H1 (cell line): ENCODE data around the gene ENTR1. TPM values are rescaled to one million over a fixed set of nuclear protein-coding genes. Genes with fewer than 3 reads are reported as not detected.

ENCODE experiments used
- CTCF ChIA-PET: fragments of 300-600 bp; sonication (Branson Sonifier 250); formaldehyde crosslinking; loops from one replicate; lab custom pipeline; 2021; ENCODE audit not compliant: partially characterized antibody; lab: Charles Lee
- POLR2A ChIA-PET: fragments of 300-600 bp; sonication (Branson Sonifier 250); formaldehyde crosslinking; loops from one replicate; lab custom pipeline; 2021; ENCODE audit warnings: inconsistent platforms; ENCODE audit not compliant: partially characterized antibody; lab: Charles Lee
- DNase-seq, 2 experiments: peaks; one replicate each; pipeline versions ENCODE4 v3.0.0 to v3.0.0-alpha.2; 2010 to 2022; ENCODE audit warnings: low spot score in 2 of 2, low read depth in 1 of 2, mixed read lengths in 1 of 2
- FAIRE-seq: peaks from 2 replicates; lab custom pipeline; 2011; peaks lifted over from hg19 to GRCh38; lab: Jason Lieb, UNC
- H2AFZ ChIP-seq: 2 replicates; pipeline ENCODE4 v1.8.1; 2012; ENCODE audit warnings: low read length, inconsistent platforms
- H2AK5ac ChIP-seq: 2 replicates; pipeline ENCODE4 v1.6.1; 2013; ENCODE audit warnings: low read depth, low read length
- H2BK120ac ChIP-seq: replicated peaks from 2 replicates; pipeline ENCODE3; 2013; ENCODE audit warnings: low read depth, low read length, inconsistent platforms
- H2BK12ac ChIP-seq: 2 replicates; pipeline ENCODE4 v1.6.1; 2013; ENCODE audit warnings: low read depth, low read length
- H2BK15ac ChIP-seq: 2 replicates; pipeline ENCODE4 v1.6.1; 2013; ENCODE audit warnings: low read length
- H2BK20ac ChIP-seq: 2 replicates; pipeline ENCODE4 v1.6.1; 2013; ENCODE audit warnings: low read length
- H2BK5ac ChIP-seq: 2 replicates; pipeline ENCODE4 v1.6.1; 2013; ENCODE audit warnings: low read depth, low read length
- H3K14ac ChIP-seq: 2 replicates; pipeline ENCODE4 v1.6.1; 2013; ENCODE audit warnings: inconsistent platforms; ENCODE audit not compliant: insufficient read length
- H3K18ac ChIP-seq: 2 replicates; pipeline ENCODE4 v1.6.1; 2013; ENCODE audit warnings: low read length; ENCODE audit errors: extremely low read depth
- H3K23ac ChIP-seq: 2 replicates; pipeline ENCODE4 v1.6.1; 2013; ENCODE audit warnings: inconsistent platforms; ENCODE audit not compliant: insufficient read length
- H3K23me2 ChIP-seq: 2 replicates; pipeline ENCODE4 v1.6.1; 2013; ENCODE audit warnings: low read depth, low read length
- H3K27ac ChIP-seq: 2 replicates; pipeline ENCODE4 v1.6.1; 2011; ENCODE audit warnings: low read depth, low read length, inconsistent platforms
- H3K27me3 ChIP-seq, 4 experiments: replicated peaks in 1 of 4; 1 replicate in 1 of 4; 2 replicates in 3 of 4; pipeline versions ENCODE4 v1.6.1 to v1.8.1; 2011 to 2013; ENCODE audit warnings: low read length in 3 of 4, mild to moderate bottlenecking in 3 of 4, inconsistent platforms in 2 of 4, mixed read lengths in 2 of 4, moderate library complexity in 1 of 4; ENCODE audit not compliant: control insufficient read depth in 3 of 4, insufficient read depth in 3 of 4; ENCODE audit errors: extremely low read depth in 1 of 4
- H3K36me3 ChIP-seq, 4 experiments: 2 replicates each; pipeline versions ENCODE4 v1.6.1 to v1.8.1; 2011 to 2013; ENCODE audit warnings: mild to moderate bottlenecking in 4 of 4, low read length in 3 of 4, moderate library complexity in 2 of 4, control low read depth in 1 of 4, inconsistent platforms in 1 of 4; ENCODE audit not compliant: insufficient read depth in 4 of 4, control insufficient read depth in 2 of 4
- H3K4ac ChIP-seq: replicated peaks from 2 replicates; pipeline ENCODE3; 2013; ENCODE audit warnings: low read length, low read depth, mixed read lengths, inconsistent platforms; ENCODE audit not compliant: insufficient read length
- H3K4me1 ChIP-seq, 4 experiments: replicated peaks in 1 of 4; 1 replicate in 1 of 4; 2 replicates in 3 of 4; pipeline versions ENCODE4 v1.6.1 to v1.8.1; 2011 to 2013; ENCODE audit warnings: low read length in 3 of 4, inconsistent platforms in 2 of 4, mixed read lengths in 1 of 4; ENCODE audit not compliant: insufficient read depth in 4 of 4, control insufficient read depth in 3 of 4
- H3K4me2 ChIP-seq, 2 experiments: 2 replicates each; pipeline versions ENCODE4 v1.6.1 to v1.8.1; 2011 to 2013; ENCODE audit warnings: low read depth in 2 of 2, low read length in 2 of 2, control low read depth in 1 of 2, inconsistent platforms in 1 of 2, mild to moderate bottlenecking in 1 of 2; ENCODE audit not compliant: insufficient read depth in 1 of 2
- H3K4me3 ChIP-seq, 4 experiments: fragments of 200-600, 300-600 bp in 1 of 4; sonication (generic), shearing (Covaris generic), sonication (Bioruptor Twin) in 1 of 4; 2 replicates each; pipeline versions ENCODE4 v1.5.1 to v1.8.1; 2011 to 2016; ENCODE audit warnings: low read length in 4 of 4, low read depth in 3 of 4, control low read depth in 2 of 4, inconsistent platforms in 2 of 4, mild to moderate bottlenecking in 2 of 4, mixed read lengths in 1 of 4, moderate library complexity in 1 of 4; ENCODE audit not compliant: insufficient read depth in 2 of 4; ENCODE audit errors: extremely low read depth in 1 of 4
- H3K56ac ChIP-seq: replicated peaks from 2 replicates; pipeline ENCODE3; 2013; ENCODE audit warnings: low read depth, mild to moderate bottlenecking, mixed read lengths, low read length, inconsistent platforms; ENCODE audit not compliant: insufficient read length
- H3K79me1 ChIP-seq: 2 replicates; pipeline ENCODE4 v1.6.1; 2013; ENCODE audit warnings: low read depth, low read length, control low read depth
- H3K79me2 ChIP-seq, 2 experiments: 2 replicates each; pipeline versions ENCODE4 v1.6.1 to v1.8.1; 2012 to 2013; ENCODE audit warnings: low read length in 2 of 2, mild to moderate bottlenecking in 2 of 2, inconsistent platforms in 1 of 2; ENCODE audit not compliant: insufficient read depth in 2 of 2, control insufficient read depth in 1 of 2
- H3K9ac ChIP-seq, 4 experiments: replicated peaks in 1 of 4; 1 replicate in 1 of 4; 2 replicates in 3 of 4; pipeline versions ENCODE4 v1.6.1 to v1.8.1; 2011 to 2013; ENCODE audit warnings: low read depth in 3 of 4, low read length in 3 of 4, control low read depth in 2 of 4, mild to moderate bottlenecking in 2 of 4, moderate library complexity in 2 of 4, inconsistent platforms in 1 of 4; ENCODE audit errors: extremely low read depth in 1 of 4
- H3K9me3 ChIP-seq, 2 experiments: 2 replicates each; pipeline versions ENCODE4 v1.6.1 to v1.8.1; 2012 to 2013; ENCODE audit warnings: mild to moderate bottlenecking in 2 of 2, moderate library complexity in 2 of 2, control low read depth in 1 of 2, inconsistent platforms in 1 of 2, low read depth in 1 of 2, low read length in 1 of 2, mixed read lengths in 1 of 2; ENCODE audit not compliant: insufficient read depth in 2 of 2
- H4K20me1 ChIP-seq, 2 experiments: replicated peaks in 1 of 2; 2 replicates each; pipeline versions ENCODE3 to v1.8.1; 2011 to 2013; ENCODE audit warnings: inconsistent platforms in 2 of 2, low read length in 2 of 2, mild to moderate bottlenecking in 1 of 2; ENCODE audit not compliant: insufficient read depth in 2 of 2, control insufficient read depth in 1 of 2
- H4K5ac ChIP-seq: 2 replicates; pipeline ENCODE4 v1.6.1; 2013; ENCODE audit warnings: low read length, low read depth, mixed read lengths, inconsistent platforms; ENCODE audit not compliant: insufficient read length
- H4K8ac ChIP-seq: 2 replicates; pipeline ENCODE4 v1.8.0; 2013; ENCODE audit warnings: mild to moderate bottlenecking, moderate library complexity, low read length, inconsistent platforms; ENCODE audit not compliant: insufficient read depth; ENCODE audit errors: extremely low read depth
- H4K91ac ChIP-seq: replicated peaks from 2 replicates; pipeline ENCODE3; 2013; ENCODE audit warnings: low read length, mixed read lengths, inconsistent platforms; ENCODE audit not compliant: insufficient read length
- CBX5 ChIP-seq: fragments of 300-800, 300-1000 bp; sonication (generic); IDR thresholded peaks from 2 replicates; pipeline ENCODE4 v1.7.1; 2016; ENCODE audit warnings: antibody characterized with exemption, low read length, low read depth
- CREB1 ChIP-seq: IDR thresholded peaks from 2 replicates; pipeline ENCODE4 v1.6.1; 2012; ENCODE audit warnings: inconsistent platforms
- EGR1 ChIP-seq: IDR thresholded peaks from 2 replicates; pipeline ENCODE4 v1.6.1; 2011; ENCODE audit warnings: low read depth, low read length, borderline replicate concordance
- JUND ChIP-seq: IDR thresholded peaks from 2 replicates; pipeline ENCODE4 v1.6.1; 2011; ENCODE audit warnings: mild to moderate bottlenecking, improper control_type of control experiment, low read length
- RAD21 ChIP-seq, 2 experiments: IDR thresholded peaks in 1 of 2; conservative IDR thresholded peaks in 1 of 2; 2 replicates each; pipeline ENCODE4 v1.6.1; 2011; ENCODE audit warnings: low read depth in 2 of 2, low read length in 2 of 2, improper control_type of control experiment in 1 of 2, inconsistent platforms in 1 of 2, mild to moderate bottlenecking in 1 of 2, moderate library complexity in 1 of 2
- RBBP5 ChIP-seq: IDR thresholded peaks from 2 replicates; pipeline ENCODE4 v1.7.1; 2012; ENCODE audit warnings: low read depth, mild to moderate bottlenecking, inconsistent platforms, low read length, moderate library complexity, borderline replicate concordance
- RFX5 ChIP-seq: IDR thresholded peaks from 2 replicates; pipeline ENCODE4 v1.6.1; 2011; ENCODE audit warnings: low read depth, low read length, improper control_type of control experiment, borderline replicate concordance
- SP1 ChIP-seq: IDR thresholded peaks from 2 replicates; pipeline ENCODE4 v1.6.1; 2011; ENCODE audit warnings: low read depth, low read length
- TAF7 ChIP-seq: optimal IDR thresholded peaks from 2 replicates; pipeline ENCODE3; 2011; ENCODE audit warnings: low read depth, mild to moderate bottlenecking, inconsistent platforms, low read length, moderate library complexity, borderline replicate concordance
- TCF12 ChIP-seq: IDR thresholded peaks from 2 replicates; pipeline ENCODE4 v1.6.1; 2011; ENCODE audit warnings: low read depth, mild to moderate bottlenecking, low read length
- ZNF274 ChIP-seq: IDR thresholded peaks from 2 replicates; pipeline ENCODE4 v1.7.0; 2012; ENCODE audit warnings: low read length, borderline replicate concordance; ENCODE audit errors: extremely low read depth
- WGBS, 2 experiments: shearing (Covaris generic) in 1 of 2; methylation state at CpG; one replicate each; pipeline versions ENCODE4 v1.1.6 to v1.1.7; 2013 to 2015; ENCODE audit warnings: low lambda C conversion rate in 2 of 2, mixed read lengths in 2 of 2, inconsistent platforms in 1 of 2, low coverage in 1 of 2, missing lambda C conversion rate in 1 of 2; ENCODE audit not compliant: insufficient replicate concordance in 2 of 2, insufficient coverage in 1 of 2, insufficient read length in 1 of 2; ENCODE audit errors: extremely low coverage in 1 of 2, missing lambda C conversion rate in 1 of 2; 5-methylcytosine and 5-hydroxymethylcytosine counted together
- polyA plus RNA-seq, 7 experiments: library from polyadenylated mRNA; depleted of rRNA in 3 of 7; stranded (reverse) in 5 of 7; unstranded in 2 of 7; fragments of >200 nt in 5 of 7; fragments of 200-250 nt in 2 of 7; gene quantifications; 1 replicate in 5 of 7; 2 replicates in 1 of 7; 4 replicates in 1 of 7; pipeline versions ENCODE4 v1.2.1 to v1.2.3, GENCODE V29; 2011 to 2013; ENCODE audit warnings: missing spikeins in 2 of 7, mixed read lengths in 2 of 7
- total RNA-seq: library from RNA; stranded (reverse); fragmentation: NEBNext Ultra II Directional; extraction: Animal tissue kit (Norgen Biotek cat#: 25700); gene quantifications from 2 replicates; pipeline ENCODE4 v1.2.1, GENCODE V29; 2021
- TF ChIP-seq, protein P1 (sequence below): IDR thresholded peaks from 2 replicates; pipeline ENCODE4 v1.6.1; 2012; ENCODE audit warnings: inconsistent platforms

The ENTR1 gene
- total and polyA plus RNA-seq, 2 of the 8 experiments (the other 6 are each of a cell fraction or from before 2014, with no cell fraction given) = 65.2 to 102 TPM

- no peak overlapping the region for H3K23ac ChIP-seq
- WGBS, 2 experiments = 84% methylated on average over 11 of the region's 20 CpGs; no CpG with 5 or more reads in 1 of the 2 experiments
- H3K79me2 ChIP-seq = no peaks in the 10 kb centered on the region
- no peak overlapping the region for H4K91ac ChIP-seq
- no peak overlapping the region for H2BK20ac ChIP-seq
- CTCF ChIA-PET = interaction anchor here (1.3 to 1.7 kb wide), 2 partner anchors 9 to 61 kb away, joined by 3 to 4 read pairs; no protein-coding TSS in a partner anchor
- no peaks in the 10 kb centered on the region; the same call in 1 of the 2 replicates for H3K79me1 ChIP-seq
- H2BK15ac ChIP-seq = no peak overlapping the region
- peaks cover 2 to 14% of the 10 kb centered on the region in 2 experiments for H4K20me1 ChIP-seq
- no peak overlapping the region for H2BK120ac ChIP-seq
- H2BK12ac ChIP-seq = no peak overlapping the region
- no peak overlapping the region for H3K14ac ChIP-seq
- no peaks in the 10 kb centered on the region for H3K9me3 ChIP-seq
- no peak overlapping the region for H4K5ac ChIP-seq
- H2AK5ac ChIP-seq = no peak overlapping the region
- no peak overlapping the region for H3K4me2 ChIP-seq
- FAIRE-seq = no peak
- no peak overlapping the region for H2AFZ ChIP-seq
- no peak overlapping the region for H3K18ac ChIP-seq
- no peak overlapping the region for H4K8ac ChIP-seq
- H3K4ac ChIP-seq = no peak overlapping the region
- no peak overlapping the region for H3K27ac ChIP-seq
- no peaks in the 10 kb centered on the region for H3K27me3 ChIP-seq
- POLR2A ChIA-PET = interaction anchor here (1.1 to 14.0 kb wide), 6 partner anchors 10 to 35 kb away, joined by 3 to 139 read pairs (median 8); partner anchors contain the start of genes CARD9 and SNAPC4
- no peak overlapping the region for H3K56ac ChIP-seq
- no peak for DNase-seq
- H3K4me3 ChIP-seq = no peak overlapping the region
- no peak overlapping the region for H2BK5ac ChIP-seq
- no peak overlapping the region for H3K9ac ChIP-seq
- H3K23me2 ChIP-seq = no peaks in the 10 kb centered on the region
- no peaks in the 10 kb centered on the region for H3K4me1 ChIP-seq
- peaks cover 14 to 73% (median 46%) of the 10 kb centered on the region in 4 experiments for H3K36me3 ChIP-seq
- TF ChIP-seq RFX5 (no peak), EGR1 (no peak), TAF7 (no peak), SP1 (no peak), TCF12 (no peak), RAD21 (IDR thresholded peaks at IDR 0.05 in 1 of 2, conservative IDR thresholded peaks at IDR 0.05 in 1 of 2; ENCODE audit: low read depth in 2 of 2, low read length in 2 of 2) (no peak), CREB1 (no peak), ZNF274 (no peak), JUND (no peak), CBX5 (no peak), RBBP5 (no peak)
- TF ChIP-seq, protein P1, sequence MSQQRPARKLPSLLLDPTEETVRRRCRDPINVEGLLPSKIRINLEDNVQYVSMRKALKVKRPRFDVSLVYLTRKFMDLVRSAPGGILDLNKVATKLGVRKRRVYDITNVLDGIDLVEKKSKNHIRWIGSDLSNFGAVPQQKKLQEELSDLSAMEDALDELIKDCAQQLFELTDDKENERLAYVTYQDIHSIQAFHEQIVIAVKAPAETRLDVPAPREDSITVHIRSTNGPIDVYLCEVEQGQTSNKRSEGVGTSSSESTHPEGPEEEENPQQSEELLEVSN = no peak
Measured at GRCh38 chr9:136383436-136383835, 27.0 kb downstream of the ENTR1 start.
